PFSK-1 (cell line): Measurements from ENCODE around the gene RNF26.

Experiments
- FOXP2 ChIP-seq: optimal IDR thresholded peaks from 2 replicates; pipeline ENCODE3; 2011; ENCODE audit warnings: borderline replicate concordance, control low read depth, inconsistent platforms; ENCODE audit not compliant: insufficient read depth; ENCODE audit errors: extremely low read length, extremely low read depth
- POLR2AphosphoS5 ChIP-seq: IDR thresholded peaks from 2 replicates; pipeline ENCODE4 v1.6.1; 2012; ENCODE audit warnings: low read depth, mild to moderate bottlenecking, control low read depth, low read length, moderate library complexity
- REST ChIP-seq, 2 experiments: IDR thresholded peaks; 2 replicates each; pipeline versions ENCODE4 v1.6.1 to v1.8.0; 2011 to 2012; ENCODE audit warnings: low read depth in 2 of 2, low read length in 2 of 2, control low read depth in 1 of 2, inconsistent platforms in 1 of 2, mild to moderate bottlenecking in 1 of 2, moderate library complexity in 1 of 2; ENCODE audit not compliant: insufficient read depth in 1 of 2
- SIN3A ChIP-seq: IDR thresholded peaks from 2 replicates; pipeline ENCODE4 v1.6.1; 2012; ENCODE audit warnings: mild to moderate bottlenecking, low read length, moderate library complexity, borderline replicate concordance; ENCODE audit not compliant: insufficient read depth
- TAF1 ChIP-seq: IDR thresholded peaks from 2 replicates; pipeline ENCODE4 v1.6.1; 2012; ENCODE audit warnings: low read length, control low read depth, borderline replicate concordance; ENCODE audit not compliant: insufficient read depth

The RNF26 gene

GRCh38 chr11:119346605-119347004 lies 12.3 kb downstream of the RNF26 start, which contains the start of gene MFRP:
TSS of gene MFRP (minus strand) at chr11:119346705. CDS start at chr11:119346513, 192 bp downstream.
- no peak for TF ChIP-seq POLR2AphosphoS5
- TF ChIP-seq FOXP2: no peak
- TF ChIP-seq REST (IDR thresholded peaks at IDR 0.05; ENCODE audit: insufficient read depth in 1 of 2, low read depth in 2 of 2, low read length in 2 of 2): no peak
- no peak for TF ChIP-seq TAF1
- no peak for TF ChIP-seq SIN3A

GRCh38 chr11:119347242-119347641 lies 12.9 kb downstream of the RNF26 start:
- no peak for TF ChIP-seq FOXP2
- TF ChIP-seq POLR2AphosphoS5: no peak
- TF ChIP-seq TAF1: no peak
- TF ChIP-seq REST (IDR thresholded peaks at IDR 0.05; ENCODE audit: insufficient read depth in 1 of 2, low read depth in 2 of 2, low read length in 2 of 2): no peak
- no peak for TF ChIP-seq SIN3A

- no peak for TF ChIP-seq REST (IDR thresholded peaks at IDR 0.05; ENCODE audit: insufficient read depth in 1 of 2, low read depth in 2 of 2, low read length in 2 of 2)
- no peak for TF ChIP-seq TAF1
- no peak for TF ChIP-seq POLR2AphosphoS5
- TF ChIP-seq SIN3A: no peak
- TF ChIP-seq FOXP2: no peak
Observed at GRCh38 chr11:119347940-119348605, 13.7 kb downstream of the RNF26 start.

- TF ChIP-seq POLR2AphosphoS5: no peak
- no peak for TF ChIP-seq FOXP2
- TF ChIP-seq TAF1: no peak
- TF ChIP-seq SIN3A: no peak
- no peak for TF ChIP-seq REST (IDR thresholded peaks at IDR 0.05; ENCODE audit: insufficient read depth in 1 of 2, low read depth in 2 of 2, low read length in 2 of 2)
Observed at GRCh38 chr11:119350302-119350701, 16.0 kb downstream of the RNF26 start.

- TF ChIP-seq FOXP2 (no peak), REST (IDR thresholded peaks at IDR 0.05; ENCODE audit: insufficient read depth in 1 of 2, low read depth in 2 of 2, low read length in 2 of 2) (no peak), TAF1 (no peak), POLR2AphosphoS5 (no peak), SIN3A (no peak)
Observed at GRCh38 chr11:119351232-119351631, 16.9 kb downstream of the RNF26 start.
